Trophoblast cell (in vitro differentiated cells and primary cell): ENCODE measurements around the gene HLA-B.

Source experiments
- DNase-seq, 2 donors: peaks; one replicate each; pipeline ENCODE4 v3.0.0-alpha.2; 2016
- H2AFZ ChIP-seq: 2 replicates; pipeline ENCODE4 v1.6.1; 2013; ENCODE audit warnings: low read length, moderate library complexity, mild to moderate bottlenecking; ENCODE audit not compliant: insufficient read depth, poor library complexity
- H2AK5ac ChIP-seq: 2 replicates; pipeline ENCODE4 v1.6.1; 2013; ENCODE audit warnings: mild to moderate bottlenecking, low read length
- H2BK120ac ChIP-seq: 2 replicates; pipeline ENCODE4 v1.6.1; 2013; ENCODE audit warnings: low read length, mild to moderate bottlenecking, moderate library complexity; ENCODE audit not compliant: insufficient read depth, poor library complexity
- H2BK12ac ChIP-seq: 2 replicates; pipeline ENCODE4 v1.6.1; 2013; ENCODE audit warnings: mild to moderate bottlenecking, low read length, moderate library complexity
- H2BK5ac ChIP-seq: 2 replicates; pipeline ENCODE4 v1.6.1; 2013; ENCODE audit warnings: low read length, low read depth, moderate library complexity, mild to moderate bottlenecking; ENCODE audit not compliant: poor library complexity
- H3K14ac ChIP-seq: 2 replicates; pipeline ENCODE4 v1.6.1; 2013; ENCODE audit warnings: mild to moderate bottlenecking, low read length
- H3K18ac ChIP-seq: 2 replicates; pipeline ENCODE4 v1.6.1; 2013; ENCODE audit warnings: mild to moderate bottlenecking, low read length
- H3K23ac ChIP-seq: 2 replicates; pipeline ENCODE4 v1.6.1; 2013; ENCODE audit warnings: low read length
- H3K27ac ChIP-seq: 2 replicates; pipeline ENCODE4 v1.5.1; 2013; ENCODE audit warnings: low read depth, mild to moderate bottlenecking, inconsistent platforms, low read length, moderate library complexity
- H3K27me3 ChIP-seq: 2 replicates; pipeline ENCODE4 v1.6.1; 2013; ENCODE audit warnings: inconsistent platforms, mild to moderate bottlenecking, low read length, moderate library complexity; ENCODE audit not compliant: insufficient read depth
- H3K36me3 ChIP-seq, 2 experiments: 1 replicate in 1 of 2; 2 replicates in 1 of 2; pipeline ENCODE4 v1.6.1; 2013; ENCODE audit warnings: low read length in 2 of 2, mild to moderate bottlenecking in 2 of 2, moderate library complexity in 1 of 2; ENCODE audit not compliant: insufficient read depth in 2 of 2, control insufficient read depth in 1 of 2
- H3K4ac ChIP-seq: 2 replicates; pipeline ENCODE4 v1.6.1; 2013; ENCODE audit warnings: low read depth, mild to moderate bottlenecking, low read length, moderate library complexity
- H3K4me1 ChIP-seq, 2 experiments: 1 replicate in 1 of 2; 2 replicates in 1 of 2; pipeline ENCODE4 v1.6.1; 2013; ENCODE audit warnings: low read length in 2 of 2, mild to moderate bottlenecking in 2 of 2, moderate library complexity in 1 of 2; ENCODE audit not compliant: insufficient read depth in 2 of 2, control insufficient read depth in 1 of 2
- H3K4me2 ChIP-seq: 2 replicates; pipeline ENCODE4 v1.6.1; 2013; ENCODE audit warnings: inconsistent platforms, mild to moderate bottlenecking, low read length, moderate library complexity
- H3K4me3 ChIP-seq: 2 replicates; pipeline ENCODE4 v1.5.1; 2013; ENCODE audit warnings: mild to moderate bottlenecking, low read depth, low read length, inconsistent platforms
- H3K79me1 ChIP-seq: one replicate; pipeline ENCODE4 v1.6.1; 2013; ENCODE audit warnings: low read length
- H3K79me2 ChIP-seq: 2 replicates; pipeline ENCODE4 v1.6.1; 2013; ENCODE audit warnings: low read length, mild to moderate bottlenecking; ENCODE audit not compliant: control insufficient read depth, insufficient read depth, poor library complexity
- H3K9ac ChIP-seq: 2 replicates; pipeline ENCODE4 v1.6.1; 2013; ENCODE audit warnings: mild to moderate bottlenecking, low read length
- H3K9me3 ChIP-seq: 2 replicates; pipeline ENCODE4 v1.6.1; 2013; ENCODE audit warnings: low read depth, mild to moderate bottlenecking, control low read depth, inconsistent platforms, low read length; ENCODE audit not compliant: insufficient read depth
- H4K12ac ChIP-seq: 2 replicates; pipeline ENCODE4 v1.6.1; 2013; ENCODE audit warnings: low read depth, mild to moderate bottlenecking, low read length, moderate library complexity
- H4K8ac ChIP-seq: 2 replicates; pipeline ENCODE4 v1.6.1; 2013; ENCODE audit warnings: low read depth, mild to moderate bottlenecking, low read length, moderate library complexity
- H4K91ac ChIP-seq: one replicate; pipeline ENCODE4 v1.6.1; 2013; ENCODE audit warnings: low read depth, mild to moderate bottlenecking, low read length, moderate library complexity
- WGBS: extraction: QIAGEN DNeasy Blood & Tissue Kit; methylation state at CpG from one replicate; pipeline ENCODE4 v1.1.7; 2013; ENCODE audit warnings: missing lambda C conversion rate; ENCODE audit not compliant: insufficient read length, insufficient coverage; ENCODE audit errors: extremely low coverage; 5-methylcytosine and 5-hydroxymethylcytosine counted together

Gene HLA-B

GRCh38 chr6:31328355-31328960, 28.5 kb downstream of the HLA-B start:
- no peak overlapping the region for H4K8ac ChIP-seq
- no peak overlapping the region for H2BK12ac ChIP-seq
- H3K27ac ChIP-seq, result no peak overlapping the region
- no peak overlapping the region for H3K23ac ChIP-seq
- no peak overlapping the region for H3K4ac ChIP-seq
- no peaks in the 10 kb centered on the region for H3K4me1 ChIP-seq
- H2BK5ac ChIP-seq, result no peak overlapping the region
- no peak overlapping the region for H2AFZ ChIP-seq
- no peak overlapping the region for H3K9ac ChIP-seq
- H3K36me3 ChIP-seq, result no peaks in the 10 kb centered on the region
- no peak overlapping the region for H4K12ac ChIP-seq
- H3K4me3 ChIP-seq, result no peak overlapping the region
- DNase-seq, result no peak
- no peaks in the 10 kb centered on the region for H3K79me1 ChIP-seq
- no peaks in the 10 kb centered on the region for H3K9me3 ChIP-seq
- no peaks in the 10 kb centered on the region for H3K79me2 ChIP-seq
- H3K4me2 ChIP-seq, result no peak overlapping the region
- H2BK120ac ChIP-seq, result no peak overlapping the region
- H3K27me3 ChIP-seq, result no peaks in the 10 kb centered on the region
- no peak overlapping the region for H3K18ac ChIP-seq
- no CpG with 5 or more reads among the region's 7 CpGs for WGBS
- no peak overlapping the region for H2AK5ac ChIP-seq
- H4K91ac ChIP-seq, result no peak overlapping the region
- no peak overlapping the region for H3K14ac ChIP-seq

- Histone ChIP-seq H3K4me3 (no peak overlapping the region), H3K27me3 (no peaks in the 10 kb centered on the region), H3K27ac (no peak overlapping the region), H2BK12ac (no peak overlapping the region), H3K4me1 (no peaks in the 10 kb centered on the region), H3K9me3 (no peaks in the 10 kb centered on the region), H3K9ac (no peak overlapping the region), H3K36me3 (no peaks in the 10 kb centered on the region), H3K18ac (no peak overlapping the region), H2BK5ac (no peak overlapping the region), H3K79me1 (no peaks in the 10 kb centered on the region), H3K4ac (no peak overlapping the region), H3K23ac (no peak overlapping the region), H2BK120ac (no peak overlapping the region), H2AFZ (no peak overlapping the region), H3K4me2 (no peak overlapping the region), H3K79me2 (no peaks in the 10 kb centered on the region), H4K12ac (no peak overlapping the region), H3K14ac (no peak overlapping the region), H4K8ac (no peak overlapping the region), H2AK5ac (no peak overlapping the region), H4K91ac (no peak overlapping the region)
- no peak for DNase-seq
Measured at GRCh38 chr6:31321820-31322219, 35.2 kb downstream of the HLA-B start.

GRCh38 chr6:31321005-31321707, 35.8 kb downstream of the HLA-B start:
- Histone ChIP-seq H3K4me2 (no peak overlapping the region), H3K9ac (no peak overlapping the region), H2AK5ac (no peak overlapping the region), H3K27ac (no peak overlapping the region), H2AFZ (no peak overlapping the region), H3K27me3 (no peaks in the 10 kb centered on the region), H4K8ac (no peak overlapping the region), H3K4ac (no peak overlapping the region), H4K12ac (no peak overlapping the region), H3K4me3 (no peak overlapping the region), H3K79me1 (no peaks in the 10 kb centered on the region), H3K23ac (no peak overlapping the region), H3K9me3 (no peaks in the 10 kb centered on the region), H3K36me3 (no peaks in the 10 kb centered on the region), H3K79me2 (no peaks in the 10 kb centered on the region), H2BK12ac (no peak overlapping the region), H2BK5ac (no peak overlapping the region), H4K91ac (no peak overlapping the region), H3K18ac (no peak overlapping the region), H3K14ac (no peak overlapping the region), H3K4me1 (no peaks in the 10 kb centered on the region), H2BK120ac (no peak overlapping the region)
- DNase-seq, result no peak
- no CpG with 5 or more reads among the region's 1 CpG for WGBS

GRCh38 chr6:31317036-31317435, 39.9 kb downstream of the HLA-B start:
- no peaks in the 10 kb centered on the region for H3K9me3 ChIP-seq
- no peak overlapping the region for H3K9ac ChIP-seq
- H3K27me3 ChIP-seq, result no peaks in the 10 kb centered on the region
- H3K4me1 ChIP-seq, result no peaks in the 10 kb centered on the region
- H3K18ac ChIP-seq, result no peak overlapping the region
- H4K91ac ChIP-seq, result no peak overlapping the region
- H2BK12ac ChIP-seq, result no peak overlapping the region
- no peak overlapping the region for H3K4ac ChIP-seq
- no peak overlapping the region for H3K14ac ChIP-seq
- H2BK5ac ChIP-seq, result no peak overlapping the region
- no peaks in the 10 kb centered on the region for H3K36me3 ChIP-seq
- H2BK120ac ChIP-seq, result no peak overlapping the region
- no peak overlapping the region for H2AFZ ChIP-seq
- no peak overlapping the region for H2AK5ac ChIP-seq
- no peak overlapping the region for H3K27ac ChIP-seq
- no peak overlapping the region for H4K12ac ChIP-seq
- no peak overlapping the region for H3K4me3 ChIP-seq
- H3K79me2 ChIP-seq, result no peaks in the 10 kb centered on the region
- no peak overlapping the region for H3K4me2 ChIP-seq
- no CpG with 5 or more reads among the region's 2 CpGs for WGBS
- no peaks in the 10 kb centered on the region for H3K79me1 ChIP-seq
- H4K8ac ChIP-seq, result no peak overlapping the region
- no peak for DNase-seq
- no peak overlapping the region for H3K23ac ChIP-seq
